HG03103 (cell line): ENCODE measurements around the gene OR52A5.
"Not testable (repeated sequence)": the region's sequence is repeated elsewhere in the genome, so short reads cannot be mapped to it uniquely, and the experiment has no call there.

Experiments
- ATAC-seq: cut with Tn5 transposase; IDR thresholded peaks from one replicate; pipeline ENCODE4 v1.9.1; 2021; ENCODE audit warnings: low read depth; ENCODE audit not compliant: unreplicated experiment

Gene OR52A5

DNA sequence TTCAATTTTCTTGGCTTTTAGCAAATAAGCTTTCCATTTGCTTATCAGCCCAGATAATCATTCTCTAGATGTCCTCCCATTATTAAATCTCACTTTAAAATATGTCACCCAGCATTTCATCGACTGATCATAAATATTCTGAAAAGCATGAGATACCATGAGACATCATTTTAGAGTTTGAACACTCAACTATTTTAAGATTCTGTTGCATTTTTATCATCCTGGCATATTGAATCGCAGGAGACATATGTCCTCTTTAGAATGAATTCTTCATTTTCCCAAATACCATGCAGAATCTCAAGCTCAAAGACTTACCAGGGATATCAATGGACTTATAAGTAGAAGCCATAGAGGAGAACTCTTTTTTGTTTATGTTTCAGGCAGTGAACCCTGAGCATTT is at the start of gene OR52A5:
OR52A5 (minus strand) TSS at position 361 of the 400 bp plus-strand sequence. CDS start 5,714 bp downstream, outside the sequence.
- no peak for ATAC-seq

DNA sequence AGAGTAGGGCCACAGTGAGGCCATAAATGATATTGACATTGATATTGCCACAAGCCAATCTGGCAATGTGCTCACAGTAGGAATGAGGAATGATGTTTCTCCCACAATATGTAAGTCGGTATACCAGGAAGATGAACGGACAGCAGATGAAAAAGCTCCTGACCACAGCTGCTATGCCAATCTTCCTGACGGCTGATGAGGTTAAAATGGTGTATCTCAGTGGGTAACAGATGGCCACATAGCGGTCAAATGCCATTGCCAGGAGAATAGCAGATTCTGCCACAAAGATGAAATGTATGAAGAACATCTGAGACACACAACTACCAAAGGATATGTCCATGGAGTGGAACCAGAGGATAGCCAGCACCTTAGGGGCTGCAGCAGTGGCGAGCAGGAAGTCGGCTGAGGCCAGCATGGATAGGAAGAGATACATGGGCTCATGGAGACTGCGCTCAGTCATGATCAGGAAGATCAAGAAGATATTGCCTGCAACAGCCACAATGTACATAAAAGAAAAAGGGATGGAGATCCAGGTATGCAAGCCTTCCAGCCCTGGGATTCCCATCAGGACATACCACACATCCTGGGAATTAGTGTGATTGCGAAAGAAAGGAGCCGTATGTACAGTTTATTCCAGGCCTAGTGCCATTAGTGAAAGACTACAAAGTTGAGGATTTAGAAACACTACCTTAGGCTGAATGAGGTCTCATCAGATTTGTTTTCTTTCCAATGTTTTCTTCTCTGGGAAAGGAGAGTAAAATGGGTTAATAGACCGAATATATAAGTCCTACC is 40.1 kb upstream of the OR52A5 start:
- no peak for ATAC-seq

GRCh38 chr11:5174934-5175333 is 36.8 kb upstream of the OR52A5 start:
- no peak for ATAC-seq

DNA sequence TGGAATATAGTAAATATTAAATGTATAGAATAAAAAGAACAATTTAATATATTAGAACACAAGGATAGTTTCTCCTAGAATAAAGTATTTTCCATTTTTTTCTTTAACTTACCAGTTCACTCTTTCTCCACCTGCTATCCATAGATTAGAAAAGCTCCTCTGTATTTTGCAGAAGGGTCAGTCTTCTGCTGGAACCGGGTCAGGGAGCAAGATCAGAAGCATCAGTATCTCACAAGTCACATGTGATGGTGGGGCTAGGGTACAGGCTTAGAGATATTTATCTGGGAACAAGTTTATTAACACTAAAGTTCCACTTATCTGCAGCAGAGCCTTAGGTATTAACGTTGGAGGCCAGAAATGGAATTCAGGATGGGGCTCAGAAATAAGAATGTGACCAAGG is 33.7 kb upstream of the OR52A5 start:
- no peak for ATAC-seq

- not testable (repeated sequence) for ATAC-seq
Observed at GRCh38 chr11:5165898-5166297, 27.7 kb upstream of the OR52A5 start.

DNA sequence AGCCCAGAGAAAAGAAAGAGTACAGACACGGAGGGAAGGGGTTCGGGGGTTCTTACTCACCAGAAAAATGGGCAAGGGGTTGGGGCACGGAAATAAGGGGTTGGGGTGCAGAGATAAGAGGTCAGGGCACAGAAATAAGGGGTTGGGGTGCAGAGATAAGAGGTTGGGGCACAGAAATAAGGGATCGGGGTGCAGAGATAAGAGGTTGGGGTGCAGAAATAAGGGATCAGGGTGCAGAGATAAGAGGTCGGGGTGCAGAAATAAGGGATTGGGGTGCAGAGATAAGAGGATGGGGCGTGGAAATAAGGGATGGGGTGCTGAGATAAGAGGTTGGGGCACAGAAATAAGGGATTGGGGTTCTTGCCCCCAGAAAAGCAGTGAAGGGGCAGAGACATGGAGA is 26.7 kb upstream of the OR52A5 start:
- not testable (repeated sequence) for ATAC-seq

GRCh38 chr11:5161045-5161444 is 22.9 kb upstream of the OR52A5 start:
- ATAC-seq, result not testable (repeated sequence)

- ATAC-seq, result not testable (repeated sequence)
Observed at GRCh38 chr11:5160217-5160616, 22.1 kb upstream of the OR52A5 start.

- ATAC-seq, result no peak
Observed at GRCh38 chr11:5159806-5160205, 21.6 kb upstream of the OR52A5 start.

- ATAC-seq, result no peak
Observed at GRCh38 chr11:5154657-5155056, 16.5 kb upstream of the OR52A5 start, which contains the start of gene OR52A1. Gene OR52A1, minus strand, starts transcription at chr11:5154757. Its CDS starts 2,388 bp downstream, at chr11:5152369.

DNA sequence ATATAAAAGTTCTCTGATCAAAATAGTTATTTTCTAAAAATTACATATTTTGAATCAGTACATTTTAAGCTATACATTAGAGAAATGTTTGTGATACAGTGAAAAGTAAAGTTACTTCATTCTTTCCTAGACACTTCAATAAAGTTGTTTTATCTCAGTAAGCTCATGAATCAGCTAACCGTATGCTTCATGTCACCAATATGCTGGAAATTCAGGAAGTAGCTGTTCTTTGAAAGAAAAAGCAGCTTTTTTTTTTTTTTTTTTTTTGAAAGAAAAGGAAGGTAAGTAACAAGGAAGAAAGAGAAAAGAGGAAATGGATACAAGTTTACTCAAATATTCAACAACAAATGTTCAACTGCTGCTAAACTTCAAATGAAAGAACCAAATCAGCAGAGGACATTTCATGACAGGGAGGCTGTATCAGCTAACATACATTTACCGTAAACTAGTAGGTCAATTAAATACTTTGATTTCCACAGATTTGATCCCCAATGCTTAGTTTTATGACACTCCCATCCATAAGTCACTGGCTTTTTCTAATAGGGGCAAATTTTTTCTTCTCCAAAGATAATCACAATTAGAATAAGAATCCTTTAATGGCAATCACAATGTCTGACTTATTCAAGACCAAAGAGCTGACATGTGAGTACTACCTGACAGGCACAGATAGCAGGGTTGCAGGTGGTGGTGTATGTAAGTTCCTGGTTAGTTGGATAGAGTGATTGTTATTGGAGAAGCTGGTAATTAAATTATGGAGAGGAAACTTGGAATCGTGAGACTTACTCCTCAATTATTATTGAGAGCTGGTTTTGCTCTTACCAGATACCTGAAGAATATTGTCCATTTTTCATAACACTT is 15.6 kb upstream of the OR52A5 start:
- no peak for ATAC-seq

DNA sequence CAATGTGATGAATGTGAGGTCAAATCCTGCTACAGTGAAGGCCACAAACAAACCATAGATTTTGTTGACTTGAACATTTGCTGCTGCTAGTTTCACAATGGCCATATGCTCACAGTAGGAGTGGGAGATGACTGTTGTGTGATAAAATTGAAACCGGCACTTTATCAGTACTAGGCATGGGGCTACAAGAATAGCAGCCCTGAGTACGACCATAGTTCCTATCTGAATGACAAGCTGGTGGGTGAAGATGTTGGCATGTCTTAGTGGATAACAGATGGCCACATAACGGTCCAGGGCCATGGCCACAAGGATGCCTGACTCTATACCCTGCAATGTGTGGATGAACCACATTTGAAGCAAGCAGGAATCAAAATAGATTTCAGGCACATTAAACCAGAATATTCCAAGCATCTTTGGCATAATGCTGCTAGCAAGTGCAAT is 13.6 kb upstream of the OR52A5 start:
- no peak for ATAC-seq

- not testable (repeated sequence) for ATAC-seq
Observed at GRCh38 chr11:5144206-5144605, 6.0 kb upstream of the OR52A5 start.

DNA sequence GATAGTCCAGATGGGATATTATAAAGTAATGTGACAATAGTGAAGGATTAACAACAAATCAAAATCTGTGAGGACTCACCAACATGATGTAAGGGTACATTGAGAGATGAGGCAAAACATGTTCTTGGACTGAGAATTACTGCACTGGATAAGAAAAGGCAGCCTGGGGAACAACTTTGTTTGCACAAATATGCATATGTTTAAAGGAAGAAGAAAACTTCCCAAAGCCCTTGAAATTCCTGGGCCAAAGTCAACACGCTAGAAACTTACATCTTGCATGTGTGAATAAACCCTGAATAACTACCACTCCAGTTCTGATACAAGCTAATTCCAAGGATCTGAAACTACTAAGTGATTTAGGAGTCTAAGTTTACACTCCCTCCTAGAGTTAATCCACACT is 1.1 kb downstream of the OR52A5 start:
- no peak for ATAC-seq

DNA sequence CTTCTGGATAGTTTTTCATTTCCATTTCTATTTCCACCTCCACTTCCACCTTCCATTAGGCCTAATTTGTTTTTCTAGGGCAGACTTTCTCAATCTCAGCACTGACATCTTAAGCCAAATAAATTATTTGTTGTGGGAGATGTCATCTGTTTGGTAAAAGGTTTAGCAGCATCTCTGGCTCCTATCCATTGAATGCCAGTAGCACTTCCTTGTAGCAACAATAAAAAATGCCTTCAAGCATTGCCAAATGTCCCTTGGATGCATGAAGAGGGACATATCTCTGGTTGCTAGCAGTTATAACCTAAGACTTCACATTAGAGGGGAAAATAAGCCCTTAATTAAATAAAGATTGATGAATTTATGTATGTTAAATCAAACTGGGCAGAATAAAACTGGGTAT is 1.9 kb downstream of the OR52A5 start:
- no peak for ATAC-seq

- ATAC-seq, result no peak
Observed at GRCh38 chr11:5131584-5132335, 6.4 kb downstream of the OR52A5 start.

- no peak for ATAC-seq
Observed at GRCh38 chr11:5129457-5129877, 8.7 kb downstream of the OR52A5 start.

- ATAC-seq, result no peak
Observed at GRCh38 chr11:5124891-5125620, 13.1 kb downstream of the OR52A5 start.

DNA sequence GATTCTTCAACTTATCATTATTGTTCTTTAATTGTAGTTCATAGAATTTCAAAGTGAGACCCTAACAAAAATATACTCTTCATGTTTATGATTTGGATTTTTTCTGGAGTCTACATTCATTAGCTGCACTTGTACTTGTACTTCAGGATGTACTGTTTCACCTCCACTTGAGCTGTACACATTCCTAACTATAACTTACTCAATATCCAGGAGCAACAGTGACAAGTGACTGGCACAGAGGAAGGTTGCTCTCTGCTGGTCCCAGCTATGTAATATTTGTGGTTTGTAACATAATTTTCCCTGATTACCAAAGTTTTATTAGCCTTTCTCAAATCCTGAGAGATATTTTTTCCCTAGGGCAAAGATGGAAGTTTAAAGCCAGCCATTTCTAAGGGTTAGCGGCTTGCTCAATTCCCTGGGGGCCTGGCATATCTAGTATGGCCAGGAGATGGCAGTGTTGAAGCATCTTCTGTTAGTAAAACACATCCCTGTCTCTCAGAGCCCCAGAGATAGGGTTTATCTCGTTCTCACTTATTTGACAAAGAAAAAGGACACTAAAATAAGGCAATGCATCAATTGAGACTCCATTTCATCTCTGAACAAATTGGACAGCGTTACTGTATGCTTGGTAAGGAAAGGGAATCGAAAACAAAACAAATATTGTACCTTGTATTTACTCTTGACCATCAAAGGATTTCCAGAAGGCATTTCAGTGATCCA is 14.2 kb downstream of the OR52A5 start:
- peak; percentile 94 for ATAC-seq
